Fibroblast of peridontal ligament (primary cell): ENCODE data around the gene IQCF2.
"Not testable (repeated sequence)": the region's sequence is repeated elsewhere in the genome, so short reads cannot be mapped to it uniquely, and the experiment has no call there.

Experiments used
- DNase-seq: peaks from one replicate; pipeline ENCODE4 v3.0.0-alpha.2; 2010; ENCODE audit errors: extremely low read depth

IQCF2 gene

GRCh38 chr3:51876186-51876585 is 14.8 kb downstream of the IQCF2 start:
- DNase-seq = no peak

DNA sequence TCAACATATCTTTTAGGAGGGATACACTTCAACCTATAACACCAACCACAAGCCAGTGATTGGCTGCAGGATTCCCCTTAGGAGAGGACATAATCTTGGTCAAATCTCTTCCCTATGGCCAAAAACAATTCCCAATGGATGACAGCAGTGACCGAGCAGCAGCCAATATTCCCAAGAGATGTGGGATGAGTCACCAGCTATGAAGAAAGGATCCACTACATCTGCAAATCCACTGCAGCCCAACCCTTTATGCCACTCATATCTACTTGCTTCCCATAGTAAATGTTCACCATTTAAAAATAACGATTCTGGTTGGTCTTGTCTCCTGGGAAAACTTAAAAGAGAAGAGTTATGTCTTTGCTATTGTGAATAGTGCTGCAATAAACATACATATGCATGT is 18.5 kb downstream of the IQCF2 start:
- no peak for DNase-seq

DNA sequence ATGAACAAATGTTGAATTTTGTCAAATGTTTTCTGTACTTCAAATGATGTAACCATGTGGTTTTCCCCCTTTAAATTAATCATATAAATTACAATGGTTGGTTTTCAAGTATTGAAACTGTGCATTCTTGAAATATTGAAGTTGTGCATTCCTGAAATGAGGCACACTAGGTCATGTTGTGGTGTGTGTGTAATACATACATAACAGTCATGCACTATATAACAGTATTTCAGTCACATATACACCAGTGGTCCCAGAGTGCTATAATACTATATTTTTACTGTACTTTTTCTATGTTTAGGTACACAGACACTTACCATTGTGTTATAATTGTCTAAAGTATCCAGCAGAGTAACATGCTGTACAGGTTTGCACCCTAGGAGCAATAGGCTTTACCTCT is 25.0 kb downstream of the IQCF2 start:
- DNase-seq = no peak

DNA sequence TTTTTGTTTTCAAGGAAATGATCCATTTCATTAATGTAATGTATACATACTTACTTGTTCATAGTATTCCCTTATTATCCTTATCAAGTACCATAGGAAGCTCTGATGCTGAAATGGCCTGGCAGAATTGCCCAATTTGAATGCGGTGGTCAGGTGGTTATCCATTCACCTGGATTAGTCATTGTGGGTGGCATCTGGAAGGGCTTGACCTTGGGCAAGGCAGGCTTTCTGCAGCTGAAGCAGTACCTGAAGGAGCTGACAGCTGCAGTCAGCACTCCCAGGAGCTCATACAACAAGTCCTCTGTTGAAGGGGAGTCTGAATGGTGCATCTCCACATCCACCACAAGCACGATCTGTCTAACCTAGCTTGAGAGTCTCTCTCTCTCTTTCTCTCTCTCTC is 26.2 kb downstream of the IQCF2 start:
- DNase-seq = no peak

GRCh38 chr3:51888463-51889105 is 27.2 kb downstream of the IQCF2 start:
- no peak for DNase-seq

GRCh38 chr3:51891242-51892039 is 30.0 kb downstream of the IQCF2 start:
- DNase-seq = no peak

DNA sequence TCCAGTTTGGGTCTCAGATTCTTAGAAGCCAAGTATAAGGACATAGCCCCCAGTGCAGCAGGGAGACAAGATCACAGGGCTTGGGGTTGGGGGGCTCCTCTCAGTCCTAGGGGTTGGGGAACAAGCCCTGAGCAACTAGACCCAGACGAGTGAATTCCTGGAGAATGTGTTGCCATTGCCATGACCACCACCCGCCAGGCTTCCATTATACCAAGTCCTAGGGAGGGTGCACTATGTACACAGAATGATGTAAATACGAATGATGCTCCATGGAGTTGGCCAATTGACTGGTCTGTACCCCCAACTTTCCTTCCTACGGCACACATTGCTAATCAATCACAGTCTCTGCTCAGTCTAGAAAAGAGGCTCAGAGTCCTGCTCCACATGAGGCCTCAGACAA is 33.0 kb downstream of the IQCF2 start:
- no peak for DNase-seq

GRCh38 chr3:51894939-51895338 is 33.5 kb downstream of the IQCF2 start:
- DNase-seq = no peak

DNA sequence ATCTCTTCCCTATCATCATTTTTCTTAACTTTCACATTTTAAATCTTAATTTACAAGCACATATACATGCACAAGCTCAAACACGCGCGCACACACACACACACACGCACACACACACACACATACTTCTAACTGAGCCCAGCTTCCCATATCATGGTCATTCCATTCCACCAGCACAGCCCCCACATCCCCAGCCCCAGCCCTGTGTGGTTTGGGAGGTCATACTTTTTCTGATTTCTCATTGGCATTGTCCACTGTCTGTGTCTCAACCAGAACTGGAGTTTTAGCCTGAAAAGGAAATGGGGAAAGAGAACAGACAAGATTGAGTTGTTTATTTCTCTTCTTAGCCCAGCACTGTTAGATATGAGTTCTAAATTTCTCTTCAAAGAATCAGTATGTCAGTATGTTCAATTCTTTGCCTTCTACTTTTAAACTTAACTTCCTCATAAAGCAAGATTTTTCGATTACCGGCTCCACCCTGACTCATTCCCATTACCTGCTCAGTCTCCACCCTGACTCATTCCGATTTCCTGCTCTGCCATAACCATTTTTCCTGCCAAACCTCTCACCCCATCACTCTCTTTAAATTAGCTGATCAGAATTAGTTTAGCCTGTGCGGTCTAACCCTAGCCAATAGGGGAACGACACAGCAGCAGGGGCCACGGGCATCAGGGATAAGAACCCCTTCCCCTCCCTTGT is 35.3 kb downstream of the IQCF2 start:
- DNase-seq = no peak

GRCh38 chr3:51897391-51897790 is 36.0 kb downstream of the IQCF2 start:
- no peak for DNase-seq

GRCh38 chr3:51900043-51900442 is 38.6 kb downstream of the IQCF2 start:
- not testable (repeated sequence) for DNase-seq

GRCh38 chr3:51902361-51902760 is 40.9 kb downstream of the IQCF2 start:
- not testable (repeated sequence) for DNase-seq

GRCh38 chr3:51904034-51904823 is 42.8 kb downstream of the IQCF2 start:
- no peak for DNase-seq

- DNase-seq = no peak
Measured at GRCh38 chr3:51908026-51908425, 46.6 kb downstream of the IQCF2 start.
